Stimulated activated naive CD8-positive, alpha-beta T cell treated with anti-CD3 and anti-CD28 coated beads, Interleukin-15, Interleukin-2, amounts not matched to agents 100 ng/mL and 50 ng/mL, for 24 hours (primary cell): ENCODE results near the gene CD14.
"Not testable (repeated sequence)": the region's sequence is repeated elsewhere in the genome, so short reads cannot be mapped to it uniquely, and the experiment has no call there.

Experiments
- H3K27ac Mint-ChIP-seq: one replicate; pipeline ENCODE4 v1.8.0; 2021; ENCODE audit warnings: mild to moderate bottlenecking, mixed read lengths
- H3K27me3 Mint-ChIP-seq: one replicate; pipeline ENCODE4 v1.8.0; 2021; ENCODE audit warnings: mixed read lengths
- H3K36me3 Mint-ChIP-seq: one replicate; pipeline ENCODE4 v1.8.0; 2021; ENCODE audit warnings: low read depth, mixed read lengths
- H3K4me1 Mint-ChIP-seq: one replicate; pipeline ENCODE4 v1.8.0; 2021; ENCODE audit warnings: low read depth, mixed read lengths
- H3K4me3 Mint-ChIP-seq: one replicate; pipeline ENCODE4 v1.8.0; 2021; ENCODE audit warnings: mild to moderate bottlenecking, mixed read lengths
- H3K9me3 Mint-ChIP-seq: one replicate; pipeline ENCODE4 v1.8.0; 2021; ENCODE audit warnings: mixed read lengths

CD14 gene

DNA sequence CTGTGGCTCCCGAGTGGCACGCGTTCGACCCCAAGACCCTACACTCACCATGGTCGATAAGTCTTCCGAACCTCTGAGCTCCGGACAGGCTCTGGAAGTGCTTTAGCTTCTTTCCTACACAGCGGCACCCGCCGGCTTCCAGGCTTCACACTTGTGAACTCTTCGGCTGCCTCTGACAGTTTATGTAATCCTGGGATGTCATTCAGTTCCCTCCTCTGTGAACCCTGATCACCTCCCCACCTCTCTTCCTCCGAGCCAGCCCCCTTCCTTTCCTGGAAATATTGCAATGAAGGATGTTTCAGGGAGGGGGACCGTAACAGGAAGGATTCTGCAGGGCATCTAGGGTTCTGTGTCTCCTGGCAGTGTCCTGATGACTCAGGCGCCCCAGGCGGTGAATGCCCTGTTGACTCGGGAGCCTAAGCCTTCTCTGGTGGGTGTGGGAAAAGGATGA lies at the start of gene CD14:
Gene CD14, minus strand, starts transcription at position 155 of the 451 bp plus-strand sequence. Its CDS starts 104 bp downstream, at position 51.
- Mint-ChIP-seq H3K36me3 (peaks cover 3% of the 10 kb centered on the region), H3K9me3 (peaks cover 3% of the 10 kb centered on the region), H3K27ac (peak within 1 kb of the TSS; percentile 55), H3K27me3 (peaks cover 18% of the 10 kb centered on the region), H3K4me3 (peak within 1 kb of the TSS; percentile 83), H3K4me1 (peaks cover 31% of the 10 kb centered on the region)

DNA sequence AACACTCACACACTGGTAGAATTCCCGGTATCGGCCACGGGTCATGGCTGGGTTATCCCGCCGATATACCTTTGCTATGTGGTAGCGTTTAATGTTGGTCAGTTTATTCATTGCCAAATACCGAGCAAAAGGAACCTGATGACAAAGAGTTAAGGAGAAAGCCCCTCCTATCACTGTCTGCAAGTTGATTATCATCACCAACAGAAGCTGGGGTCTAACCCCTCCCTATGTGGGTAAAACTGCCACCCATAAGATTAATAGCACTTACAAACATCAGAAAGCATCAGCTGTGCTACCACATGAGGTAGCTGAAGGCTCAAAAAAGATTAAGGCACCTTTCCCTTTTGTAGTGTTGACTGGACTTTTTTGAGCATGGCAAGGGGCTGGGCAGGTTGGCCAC lies 46.0 kb upstream of the CD14 start:
- Mint-ChIP-seq H3K36me3 (peaks cover 71% of the 10 kb centered on the region), H3K9me3 (no peaks in the 10 kb centered on the region), H3K27me3 (no peaks in the 10 kb centered on the region), H3K4me3 (no peak overlapping the region), H3K4me1 (no peaks in the 10 kb centered on the region), H3K27ac (no peak overlapping the region)

DNA sequence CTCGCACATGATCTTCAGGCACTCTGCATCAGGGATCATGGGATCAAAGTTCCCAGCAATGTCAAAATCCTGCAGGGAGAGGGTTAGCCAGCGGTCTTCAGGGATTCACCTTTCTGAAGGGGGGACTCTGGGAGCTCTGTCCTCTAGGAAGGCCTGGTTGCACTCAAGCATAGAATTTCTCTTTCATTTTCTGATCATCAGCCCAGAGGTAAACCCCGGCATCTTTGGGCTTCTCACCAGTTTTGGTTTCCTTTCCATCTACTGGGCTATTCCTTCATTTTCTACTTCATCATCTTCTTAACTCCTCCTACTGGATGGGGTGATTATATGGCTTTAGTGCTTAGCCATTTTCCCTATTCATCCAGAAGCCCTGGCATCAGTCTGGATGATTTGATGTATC lies 45.0 kb upstream of the CD14 start:
- Mint-ChIP-seq H3K27me3 (no peaks in the 10 kb centered on the region), H3K36me3 (peaks cover 70% of the 10 kb centered on the region), H3K27ac (no peak overlapping the region), H3K4me1 (no peaks in the 10 kb centered on the region), H3K9me3 (no peaks in the 10 kb centered on the region), H3K4me3 (no peak overlapping the region)

DNA sequence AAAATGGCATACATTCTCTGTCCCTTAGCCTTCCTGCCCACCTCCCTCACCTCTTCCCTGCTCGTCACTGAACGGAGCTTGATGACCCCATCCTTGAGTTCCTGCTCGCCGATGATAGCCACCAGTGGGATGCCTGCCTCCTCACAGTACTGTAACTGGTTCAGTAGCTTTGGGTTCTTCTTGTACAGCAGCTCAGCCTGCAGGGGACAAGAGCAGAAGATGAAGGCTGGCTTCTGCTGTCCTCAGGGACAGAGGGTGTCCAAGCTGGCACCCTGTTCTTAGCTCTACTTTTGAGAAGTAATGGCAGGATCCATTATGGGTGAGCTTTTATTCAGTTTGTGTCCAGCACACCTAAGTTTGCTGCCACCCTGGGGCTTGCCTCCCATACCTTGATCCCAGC lies 41.7 kb upstream of the CD14 start:
- Mint-ChIP-seq H3K36me3 (peaks cover 62% of the 10 kb centered on the region), H3K9me3 (no peaks in the 10 kb centered on the region), H3K4me1 (no peaks in the 10 kb centered on the region), H3K27ac (no peak overlapping the region), H3K27me3 (no peaks in the 10 kb centered on the region), H3K4me3 (no peak overlapping the region)

DNA sequence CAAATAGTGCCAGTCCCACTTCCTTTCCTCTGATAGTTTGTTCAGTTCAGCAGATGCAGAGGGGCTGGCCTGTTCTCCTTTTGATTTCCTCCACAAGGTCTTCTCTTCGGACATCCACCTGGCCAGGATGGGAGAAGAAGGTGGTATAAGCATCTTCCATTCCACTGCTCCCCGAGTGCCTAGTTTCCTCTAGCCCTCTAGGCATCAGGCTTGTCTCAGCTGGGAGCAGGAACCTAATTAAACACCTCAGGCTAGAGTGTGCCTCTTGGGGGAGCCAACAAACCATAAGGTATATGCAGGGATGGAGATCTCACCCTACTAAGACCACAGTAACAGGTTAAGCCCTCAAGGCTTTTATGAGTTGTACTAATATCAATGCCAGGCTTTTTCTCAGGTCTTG lies 41.2 kb upstream of the CD14 start:
- H3K9me3 Mint-ChIP-seq, result no peaks in the 10 kb centered on the region
- H3K27me3 Mint-ChIP-seq, result no peaks in the 10 kb centered on the region
- peaks cover 62% of the 10 kb centered on the region for H3K36me3 Mint-ChIP-seq
- H3K4me3 Mint-ChIP-seq, result no peak overlapping the region
- H3K4me1 Mint-ChIP-seq, result no peaks in the 10 kb centered on the region
- no peak overlapping the region for H3K27ac Mint-ChIP-seq

DNA sequence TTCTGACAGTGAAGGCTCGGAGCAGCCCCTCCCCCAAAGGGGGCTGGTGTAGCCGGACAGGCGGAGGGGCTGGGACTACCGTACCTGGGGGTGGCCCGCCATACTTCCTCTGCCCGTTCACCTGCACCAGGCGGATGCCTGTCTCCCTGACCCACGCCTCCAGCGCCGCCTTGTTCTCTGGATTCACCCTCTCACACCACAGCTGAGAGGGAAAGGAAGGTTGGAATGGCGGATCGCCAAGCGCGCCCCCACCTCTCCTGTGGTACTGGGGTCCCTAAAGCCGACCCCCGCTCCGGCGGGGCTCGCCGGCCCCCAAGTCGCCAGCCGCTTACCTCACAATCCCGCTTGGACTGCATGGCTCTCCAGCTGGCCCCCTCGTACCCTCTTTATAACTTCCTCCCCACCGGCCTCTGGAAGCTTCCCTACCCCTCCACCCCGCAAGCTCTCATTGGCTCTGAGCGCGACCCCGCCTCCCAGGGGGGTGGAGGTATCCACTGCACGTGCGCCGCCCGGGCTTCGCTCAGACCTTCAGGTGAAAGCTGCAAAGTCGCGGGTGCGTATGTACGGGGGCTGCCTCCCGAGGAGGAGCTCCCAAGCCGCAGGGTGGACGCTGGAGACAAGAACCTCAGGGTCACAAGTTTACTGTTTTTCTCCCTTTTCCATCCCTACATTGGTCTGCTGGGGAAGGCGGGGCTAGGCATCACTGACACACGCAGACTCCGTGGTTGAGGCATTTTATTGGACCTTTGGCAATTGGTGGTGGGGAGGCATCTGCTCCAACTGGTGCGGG lies 40.4 kb upstream of the CD14 start, which contains the start of gene DND1:
Gene DND1, minus strand, starts transcription at position 390 of the 790 bp plus-strand sequence. Its CDS starts 34 bp downstream, at position 356.
- peaks cover 67% of the 10 kb centered on the region for H3K36me3 Mint-ChIP-seq
- no peaks in the 10 kb centered on the region for H3K27me3 Mint-ChIP-seq
- H3K27ac Mint-ChIP-seq, result peak within 1 kb of the TSS; percentile 31
- no peaks in the 10 kb centered on the region for H3K9me3 Mint-ChIP-seq
- H3K4me3 Mint-ChIP-seq, result no peak within 1 kb of the TSS
- H3K4me1 Mint-ChIP-seq, result peaks cover 4% of the 10 kb centered on the region

DNA sequence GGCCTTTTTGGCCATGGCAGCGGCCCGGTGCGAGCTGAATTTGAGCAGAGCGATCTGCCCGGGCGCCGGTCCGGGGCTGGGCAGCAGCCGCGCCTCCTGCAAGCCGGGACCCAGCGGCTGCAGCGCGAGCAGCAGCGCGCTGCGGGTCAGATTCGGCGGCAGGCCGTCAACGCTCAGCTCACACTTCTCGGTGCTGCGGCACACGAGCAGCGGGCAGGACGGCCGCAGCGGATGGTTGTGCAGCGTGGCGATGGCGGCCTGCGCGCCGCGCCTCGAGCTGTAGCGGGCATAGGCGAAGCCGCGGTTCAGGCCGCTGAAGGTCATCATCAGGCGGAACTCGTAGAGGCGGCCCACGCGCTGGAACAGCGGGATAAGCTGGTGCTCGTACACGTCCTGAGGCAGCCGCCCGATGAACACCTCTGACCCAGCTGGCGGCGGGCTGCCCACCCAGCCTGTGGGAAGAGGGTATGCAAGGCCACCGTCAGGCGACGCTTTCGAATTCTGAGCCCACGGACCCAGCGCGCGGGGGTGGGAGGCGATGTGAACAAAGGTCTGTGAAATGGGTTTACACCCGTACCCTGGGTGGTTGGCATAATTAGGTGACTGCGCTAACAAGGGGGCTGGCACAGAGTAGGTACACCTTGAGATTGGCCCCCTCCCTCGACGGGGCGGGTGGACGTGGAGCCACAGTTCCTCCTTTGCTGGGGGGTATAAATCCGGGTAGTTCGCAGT lies 39.6 kb upstream of the CD14 start:
- Mint-ChIP-seq H3K4me1 (peaks cover 10% of the 10 kb centered on the region), H3K27me3 (no peaks in the 10 kb centered on the region), H3K9me3 (no peaks in the 10 kb centered on the region), H3K27ac (no peak overlapping the region), H3K4me3 (no peak overlapping the region), H3K36me3 (peaks cover 68% of the 10 kb centered on the region)

DNA sequence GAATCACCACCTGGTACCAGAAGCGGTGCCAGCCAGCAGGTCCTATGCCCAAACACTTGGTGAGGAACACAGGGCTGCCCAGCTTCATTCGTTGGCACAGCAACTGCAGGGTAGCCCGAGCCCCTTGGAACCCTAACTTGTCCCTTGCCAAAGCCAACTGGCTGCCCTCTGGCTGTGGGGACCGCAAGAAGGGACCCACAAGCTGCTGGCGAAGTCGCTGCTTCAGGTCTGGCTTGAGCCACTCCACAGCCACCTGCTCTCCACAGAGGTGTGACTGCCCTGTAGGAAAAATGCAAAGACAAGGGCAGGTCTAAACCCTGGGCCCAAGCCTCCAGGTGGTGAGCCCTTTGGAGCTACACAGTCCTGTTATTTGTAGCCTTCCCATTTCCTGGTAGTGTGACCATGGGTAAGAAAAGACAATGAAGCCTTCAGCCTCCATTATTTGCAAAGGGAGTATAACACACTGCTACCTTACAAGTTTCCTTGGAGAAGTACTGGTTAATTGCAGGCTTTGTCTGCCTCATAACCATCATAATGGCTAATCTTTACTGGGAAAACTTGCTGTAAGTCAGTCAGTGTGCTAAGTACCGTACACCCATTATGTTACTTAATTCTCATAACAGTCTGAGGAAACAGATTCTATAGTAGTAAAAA lies 38.6 kb upstream of the CD14 start:
- Mint-ChIP-seq H3K4me3 (no peak overlapping the region), H3K27ac (no peak overlapping the region), H3K9me3 (no peaks in the 10 kb centered on the region), H3K4me1 (peaks cover 20% of the 10 kb centered on the region), H3K36me3 (peaks cover 71% of the 10 kb centered on the region), H3K27me3 (no peaks in the 10 kb centered on the region)

DNA sequence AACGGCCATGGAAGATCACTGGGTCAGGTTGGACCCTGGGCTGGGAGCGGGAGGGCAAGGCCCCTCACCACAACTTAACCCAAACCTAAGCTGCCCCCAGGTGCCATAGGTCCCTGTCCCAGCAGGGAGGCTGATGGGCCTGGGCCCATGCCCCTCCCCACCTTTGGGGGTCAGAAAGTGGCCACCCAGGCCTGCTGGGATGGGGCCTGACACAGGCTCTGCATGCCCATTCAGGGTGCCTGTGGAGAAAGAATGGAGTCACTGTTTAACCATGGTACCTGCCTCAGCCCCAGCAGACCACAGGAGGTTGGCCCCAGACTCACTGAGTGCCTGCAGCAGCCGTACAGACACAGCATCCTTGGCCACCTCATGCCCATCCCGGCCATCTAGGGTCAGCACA lies 38.1 kb upstream of the CD14 start:
- H3K4me1 Mint-ChIP-seq, result peaks cover 25% of the 10 kb centered on the region
- peaks cover 69% of the 10 kb centered on the region for H3K36me3 Mint-ChIP-seq
- H3K9me3 Mint-ChIP-seq, H3K27ac Mint-ChIP-seq, H3K27me3 Mint-ChIP-seq, H3K4me3 Mint-ChIP-seq: not testable (repeated sequence)

DNA sequence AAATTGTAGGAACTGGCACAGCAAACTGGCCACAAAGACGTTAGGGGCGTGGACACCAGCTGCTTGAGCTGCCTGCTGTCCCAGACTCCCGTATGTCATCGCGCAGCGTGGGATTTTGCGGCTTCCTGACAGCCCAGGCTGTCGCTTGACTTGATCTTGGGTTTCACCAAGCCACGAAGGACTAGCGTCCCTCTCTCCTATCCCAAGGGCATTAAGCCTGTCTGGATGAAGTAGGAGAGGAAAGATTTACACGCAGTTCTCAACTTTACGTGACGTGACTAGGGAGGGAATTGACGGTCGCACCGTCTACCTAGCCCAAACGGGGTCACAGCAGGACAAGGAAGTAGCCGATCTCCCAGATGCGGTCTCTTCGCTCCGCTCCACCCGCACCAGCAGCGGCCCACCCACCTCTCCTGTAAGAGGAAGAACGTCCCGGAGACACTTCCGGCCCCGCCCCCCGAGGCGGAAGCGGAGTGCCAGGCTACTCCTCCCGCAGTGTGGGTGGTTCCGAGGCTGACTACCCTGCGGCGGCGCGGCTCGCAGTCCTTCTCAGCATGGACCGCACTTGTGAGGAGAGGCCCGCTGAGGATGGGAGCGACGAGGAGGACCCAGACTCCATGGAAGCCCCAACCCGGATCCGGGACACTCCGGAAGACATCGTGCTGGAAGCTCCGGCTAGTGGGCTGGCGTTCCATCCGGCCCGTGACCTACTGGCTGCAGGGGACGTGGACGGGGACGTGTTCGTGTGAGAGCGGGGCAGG lies 31.6 kb upstream of the CD14 start, which contains the start of gene WDR55:
Gene WDR55, plus strand, starts transcription at position 546 of the 761 bp plus-strand sequence. Its CDS starts 9 bp downstream, at position 555.
- H3K4me3 Mint-ChIP-seq, result peak within 1 kb of the TSS; percentile 99
- no peaks in the 10 kb centered on the region for H3K27me3 Mint-ChIP-seq
- no peaks in the 10 kb centered on the region for H3K9me3 Mint-ChIP-seq
- peaks cover 41% of the 10 kb centered on the region for H3K4me1 Mint-ChIP-seq
- peaks cover 74% of the 10 kb centered on the region for H3K36me3 Mint-ChIP-seq
- peak within 1 kb of the TSS; percentile 98 for H3K27ac Mint-ChIP-seq

DNA sequence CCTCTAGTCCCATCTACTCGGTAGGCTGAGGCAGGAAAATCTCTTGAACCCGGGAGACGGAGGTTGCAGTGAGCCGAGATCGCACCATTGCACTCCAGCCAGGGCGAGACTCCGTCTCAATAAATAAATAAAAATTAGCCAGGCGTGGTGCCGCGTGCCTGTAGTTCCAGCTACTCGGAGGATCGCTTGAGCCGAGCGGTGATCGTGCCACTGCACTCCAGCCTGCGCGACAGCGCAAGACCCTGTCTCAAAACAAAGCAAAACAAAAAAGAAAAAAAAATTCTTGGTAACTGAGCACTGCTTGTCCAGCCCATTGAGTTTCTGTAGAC lies 31.0 kb upstream of the CD14 start:
- peak overlapping the region; percentile 99 for H3K4me3 Mint-ChIP-seq
- peak overlapping the region; percentile 98 for H3K27ac Mint-ChIP-seq

DNA sequence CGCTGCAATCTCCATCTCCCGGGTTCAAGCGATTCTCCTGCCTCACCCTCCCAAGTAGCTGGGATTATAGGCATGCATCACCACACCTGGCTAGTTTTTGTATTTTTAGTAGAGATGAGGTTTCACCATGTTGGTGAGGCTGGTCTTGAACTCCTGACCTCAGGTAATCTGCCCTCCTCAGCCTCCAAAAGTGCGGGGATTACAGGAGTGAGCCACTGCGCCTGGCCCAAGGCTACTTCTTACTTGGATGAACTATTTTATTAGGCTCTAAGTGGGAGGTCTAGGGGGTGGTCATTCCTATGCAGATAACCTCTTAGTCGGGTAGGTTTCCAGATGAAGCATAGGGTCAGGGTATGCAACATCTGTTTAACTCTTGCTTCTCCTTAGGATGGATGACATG lies 27.4 kb upstream of the CD14 start:
- H3K4me1 Mint-ChIP-seq, result peaks cover 11% of the 10 kb centered on the region
- H3K36me3 Mint-ChIP-seq, result peaks cover 68% of the 10 kb centered on the region
- H3K4me3 Mint-ChIP-seq, H3K27ac Mint-ChIP-seq, H3K27me3 Mint-ChIP-seq, H3K9me3 Mint-ChIP-seq: not testable (repeated sequence)

More for the DNA sequence above, 31.0 kb upstream of the CD14 start:
- Mint-ChIP-seq H3K36me3 (peaks cover 73% of the 10 kb centered on the region), H3K4me1 (peaks cover 41% of the 10 kb centered on the region), H3K9me3 (no peaks in the 10 kb centered on the region), H3K27me3 (no peaks in the 10 kb centered on the region)

DNA sequence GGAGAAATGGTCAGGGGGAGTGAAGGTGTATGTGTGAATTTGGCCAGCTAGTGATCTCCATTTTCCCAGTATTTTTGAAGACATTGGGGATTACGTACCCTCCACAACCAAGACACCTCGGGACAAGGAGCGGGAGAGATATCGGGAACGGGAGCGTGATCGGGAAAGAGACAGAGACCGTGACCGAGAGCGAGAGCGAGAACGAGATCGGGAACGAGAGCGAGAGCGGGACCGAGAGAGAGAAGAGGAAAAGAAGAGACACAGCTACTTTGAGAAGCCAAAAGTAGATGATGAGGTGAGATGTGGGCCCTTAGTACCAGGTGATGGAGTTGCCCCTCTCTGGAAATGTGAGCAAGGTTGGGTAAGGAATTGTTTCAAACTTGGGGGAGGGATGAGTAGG lies 25.9 kb upstream of the CD14 start:
- H3K9me3 Mint-ChIP-seq, result no peaks in the 10 kb centered on the region
- no peak overlapping the region for H3K27ac Mint-ChIP-seq
- H3K4me3 Mint-ChIP-seq, result no peak overlapping the region
- peaks cover under 1% of the 10 kb centered on the region for H3K4me1 Mint-ChIP-seq
- H3K27me3 Mint-ChIP-seq, result no peaks in the 10 kb centered on the region
- peaks cover 76% of the 10 kb centered on the region for H3K36me3 Mint-ChIP-seq

DNA sequence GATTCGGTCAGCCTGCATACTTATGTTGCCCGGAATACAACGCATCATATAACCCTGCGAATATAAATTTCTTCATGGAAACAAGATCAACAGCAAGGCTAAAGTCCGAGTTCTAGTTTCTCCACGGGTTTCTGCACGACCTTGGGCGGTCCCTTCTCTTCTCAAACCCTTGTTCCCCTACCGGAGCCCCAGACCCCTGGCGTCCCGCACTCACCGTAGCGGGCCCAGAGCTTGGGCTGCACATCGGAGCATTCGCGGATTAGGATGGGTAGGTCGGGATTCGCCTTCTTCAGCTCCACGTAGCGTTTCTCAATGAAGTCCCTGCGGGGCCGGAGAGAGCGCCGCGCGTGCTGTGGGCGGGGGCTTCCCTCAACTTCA lies 14.1 kb upstream of the CD14 start:
- H3K36me3 Mint-ChIP-seq, result peaks cover 61% of the 10 kb centered on the region

More for the DNA sequence above, 14.1 kb upstream of the CD14 start:
- H3K4me3 Mint-ChIP-seq, result peak overlapping the region; percentile 99
- H3K27me3 Mint-ChIP-seq, result no peaks in the 10 kb centered on the region
- H3K27ac Mint-ChIP-seq, result peak overlapping the region; percentile 94
- H3K9me3 Mint-ChIP-seq, result no peaks in the 10 kb centered on the region
- peaks cover 57% of the 10 kb centered on the region for H3K4me1 Mint-ChIP-seq
